SU-DHL-6 (cell line): Measurements from ENCODE around the gene CTCFL.

Experiments
- H2AFZ ChIP-seq: fragments of 200-600 bp; sonication (generic); 2 replicates; pipeline ENCODE4 v1.6.1; 2014; ENCODE audit warnings: low read depth, mild to moderate bottlenecking, moderate library complexity, mixed read lengths, antibody characterized with exemption, low read length; ENCODE audit not compliant: severe bottlenecking
- H3F3A ChIP-seq: fragments of 200-600 bp; shearing (Covaris generic); 2 replicates; pipeline ENCODE4 v1.6.0; 2016; ENCODE audit warnings: antibody characterized with exemption, mild to moderate bottlenecking; ENCODE audit not compliant: insufficient read depth
- H3K27ac ChIP-seq: fragments of 200-600 bp; sonication (generic); 2 replicates; pipeline ENCODE4 v1.5.1; 2016; ENCODE audit warnings: low read depth, mild to moderate bottlenecking, low read length, moderate library complexity, mixed read lengths
- H3K27me3 ChIP-seq: fragments of 200-600 bp; sonication (generic), shearing (Covaris generic); 2 replicates; pipeline ENCODE4 v1.6.0; 2014; ENCODE audit warnings: mild to moderate bottlenecking, low read length
- H3K36me3 ChIP-seq: fragments of 200-600 bp; sonication (generic); 2 replicates; pipeline ENCODE4 v1.6.1; 2014; ENCODE audit warnings: mild to moderate bottlenecking, low read length, mixed read lengths
- H3K4me2 ChIP-seq: fragments of 300-600, 200-600 bp; shearing (Covaris generic), sonication (generic); 2 replicates; pipeline ENCODE4 v1.6.0; 2014; ENCODE audit warnings: low read length, low read depth, mild to moderate bottlenecking; ENCODE audit not compliant: poor library complexity, severe bottlenecking
- H3K4me3 ChIP-seq: fragments of 200-600 bp; sonication (generic); 2 replicates; pipeline ENCODE4 v1.5.1; 2014; ENCODE audit warnings: antibody characterized with exemption, low read length, mild to moderate bottlenecking, mixed read lengths; ENCODE audit not compliant: insufficient read depth, poor library complexity, severe bottlenecking
- H3K79me2 ChIP-seq: fragments of 200-600 bp; sonication (generic); 2 replicates; pipeline ENCODE4 v1.6.1; 2014; ENCODE audit warnings: mild to moderate bottlenecking, low read length, moderate library complexity; ENCODE audit not compliant: insufficient read depth
- H3K9ac ChIP-seq: fragments of 200-600 bp; sonication (generic); 2 replicates; pipeline ENCODE4 v1.7.0; 2014; ENCODE audit warnings: mild to moderate bottlenecking, low read length
- H3K9me2 ChIP-seq: fragments of 200-600 bp; sonication (generic); replicated peaks from 2 replicates; pipeline ENCODE4 v1.6.1; 2014; ENCODE audit warnings: low read length; ENCODE audit not compliant: insufficient read depth
- H3K9me3 ChIP-seq: fragments of 200-600 bp; sonication (generic); 2 replicates; pipeline ENCODE4 v1.6.1; 2014; ENCODE audit warnings: low read length, mixed read lengths; ENCODE audit not compliant: insufficient read depth
- H4K20me1 ChIP-seq: fragments of 200-600 bp; sonication (generic); 2 replicates; pipeline ENCODE4 v1.6.1; 2014; ENCODE audit warnings: low read depth, mild to moderate bottlenecking, antibody characterized with exemption, low read length, moderate library complexity, mixed read lengths
- CTCF ChIP-seq: fragments of 200-600 bp; sonication (generic); IDR thresholded peaks from one replicate; pipeline ENCODE4 v1.5.1; 2017; ENCODE audit warnings: antibody characterized with exemption, mild to moderate bottlenecking, low read length, moderate library complexity; ENCODE audit not compliant: insufficient read depth, poor library complexity, severe bottlenecking
- EZH2phosphoT487 ChIP-seq: fragments of 200-600 bp; sonication (generic), shearing (Covaris generic); conservative IDR thresholded peaks from 2 replicates; pipeline ENCODE4 v1.6.1; 2018; ENCODE audit warnings: mild to moderate bottlenecking, antibody characterized with exemption, low read length, moderate library complexity, mixed read lengths

CTCFL gene

GRCh38 chr20:57459897-57460296 is 65.0 kb downstream of the CTCFL start:
- H3K9ac ChIP-seq: no peak overlapping the region
- no peak overlapping the region for H3K4me2 ChIP-seq
- H3K9me2 ChIP-seq: no peaks in the 10 kb centered on the region
- H4K20me1 ChIP-seq: no peaks in the 10 kb centered on the region
- no peak overlapping the region for H2AFZ ChIP-seq
- H3K79me2 ChIP-seq: no peaks in the 10 kb centered on the region
- no peak overlapping the region for H3K4me3 ChIP-seq
- no peaks in the 10 kb centered on the region for H3K27me3 ChIP-seq
- H3K36me3 ChIP-seq: no peaks in the 10 kb centered on the region
- no peak overlapping the region for H3K27ac ChIP-seq
- no peaks in the 10 kb centered on the region for H3K9me3 ChIP-seq
- TF ChIP-seq CTCF (no peak), EZH2phosphoT487 (no peak)
- H3F3A ChIP-seq: no peaks in the 10 kb centered on the region

- H3K27me3 ChIP-seq: no peaks in the 10 kb centered on the region
- H3K27ac ChIP-seq: no peak overlapping the region
- no peaks in the 10 kb centered on the region for H4K20me1 ChIP-seq
- no peaks in the 10 kb centered on the region for H3K36me3 ChIP-seq
- H3K4me3 ChIP-seq: no peak overlapping the region
- no peaks in the 10 kb centered on the region for H3F3A ChIP-seq
- no peak overlapping the region for H3K4me2 ChIP-seq
- no peak overlapping the region for H3K9ac ChIP-seq
- no peak for TF ChIP-seq CTCF
- TF ChIP-seq EZH2phosphoT487: no peak
- H2AFZ ChIP-seq: no peak overlapping the region
- H3K79me2 ChIP-seq: no peaks in the 10 kb centered on the region
- no peaks in the 10 kb centered on the region for H3K9me3 ChIP-seq
- no peaks in the 10 kb centered on the region for H3K9me2 ChIP-seq
Measured at GRCh38 chr20:57459278-57459677, 65.7 kb downstream of the CTCFL start.

- Histone ChIP-seq H3K9me2 (no peaks in the 10 kb centered on the region), H3K79me2 (no peaks in the 10 kb centered on the region), H4K20me1 (no peaks in the 10 kb centered on the region), H3K4me2 (no peak overlapping the region), H3K9ac (no peak overlapping the region), H3K36me3 (no peaks in the 10 kb centered on the region), H3F3A (no peaks in the 10 kb centered on the region), H3K4me3 (no peak overlapping the region), H2AFZ (no peak overlapping the region), H3K27me3 (no peaks in the 10 kb centered on the region), H3K27ac (no peak overlapping the region), H3K9me3 (no peaks in the 10 kb centered on the region)
- TF ChIP-seq CTCF (no peak), EZH2phosphoT487 (no peak)
Measured at GRCh38 chr20:57458400-57459160, 66.4 kb downstream of the CTCFL start.
